Measurements from ENCODE around the gene ZCCHC10.

ZCCHC10 gene

DNA sequence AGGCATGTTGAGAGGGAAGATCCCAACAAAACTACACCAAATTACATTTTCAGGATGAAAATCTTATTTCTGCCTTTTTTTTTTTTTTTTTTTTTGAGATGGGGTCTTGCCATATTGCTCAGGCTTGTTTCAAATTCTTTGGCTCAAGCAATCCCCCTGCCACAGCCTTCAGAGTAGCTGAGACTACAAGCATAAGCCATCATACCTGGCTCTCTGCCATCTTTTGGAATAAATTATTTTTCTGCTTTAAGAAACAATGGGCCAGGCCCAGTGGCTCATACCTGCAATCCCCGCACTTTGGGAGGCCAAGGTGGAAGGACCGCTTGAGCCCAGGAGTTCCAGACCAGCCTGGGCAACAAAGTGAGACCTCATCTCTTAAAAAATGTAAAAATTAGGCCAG, 77.2 kb downstream of the ZCCHC10 start:
- in situ Hi-C loops (cut with HindIII; ENCODE audit: low sequenced_read_pairs), result no loop called here
- DNase-seq (ENCODE audit: low read depth, low spot score), result no peak
- no peak overlapping the region for H3K4me3 ChIP-seq (ENCODE audit: low read depth, low read length)
- TF ChIP-seq, protein P1, sequence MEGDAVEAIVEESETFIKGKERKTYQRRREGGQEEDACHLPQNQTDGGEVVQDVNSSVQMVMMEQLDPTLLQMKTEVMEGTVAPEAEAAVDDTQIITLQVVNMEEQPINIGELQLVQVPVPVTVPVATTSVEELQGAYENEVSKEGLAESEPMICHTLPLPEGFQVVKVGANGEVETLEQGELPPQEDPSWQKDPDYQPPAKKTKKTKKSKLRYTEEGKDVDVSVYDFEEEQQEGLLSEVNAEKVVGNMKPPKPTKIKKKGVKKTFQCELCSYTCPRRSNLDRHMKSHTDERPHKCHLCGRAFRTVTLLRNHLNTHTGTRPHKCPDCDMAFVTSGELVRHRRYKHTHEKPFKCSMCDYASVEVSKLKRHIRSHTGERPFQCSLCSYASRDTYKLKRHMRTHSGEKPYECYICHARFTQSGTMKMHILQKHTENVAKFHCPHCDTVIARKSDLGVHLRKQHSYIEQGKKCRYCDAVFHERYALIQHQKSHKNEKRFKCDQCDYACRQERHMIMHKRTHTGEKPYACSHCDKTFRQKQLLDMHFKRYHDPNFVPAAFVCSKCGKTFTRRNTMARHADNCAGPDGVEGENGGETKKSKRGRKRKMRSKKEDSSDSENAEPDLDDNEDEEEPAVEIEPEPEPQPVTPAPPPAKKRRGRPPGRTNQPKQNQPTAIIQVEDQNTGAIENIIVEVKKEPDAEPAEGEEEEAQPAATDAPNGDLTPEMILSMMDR (IDR thresholded peaks at IDR 0.05; ENCODE audit: low read depth, low read length), result no peak

DNA sequence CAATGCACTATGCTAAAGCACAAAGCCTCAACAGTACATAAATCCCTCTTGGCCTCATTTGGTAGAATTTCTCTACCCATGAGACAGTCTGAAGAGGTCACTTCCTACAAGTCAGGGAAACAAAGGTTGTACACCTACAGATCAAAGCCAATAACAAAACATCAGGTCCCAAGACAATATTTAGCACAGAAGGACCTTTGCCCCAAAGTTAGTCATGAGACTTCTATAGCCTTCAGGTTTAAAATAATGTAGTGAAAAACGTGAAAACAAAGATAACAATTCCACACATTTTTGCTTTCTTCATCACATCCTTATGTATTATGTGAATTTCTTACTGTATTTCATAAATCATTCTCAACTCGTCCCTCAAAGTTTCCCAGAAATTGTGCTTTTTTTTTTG, 78.7 kb downstream of the ZCCHC10 start:
- in situ Hi-C loops (cut with HindIII; ENCODE audit: low sequenced_read_pairs), result no loop called here
- DNase-seq (ENCODE audit: low read depth, low spot score), result peak; percentile 46
- H3K4me3 ChIP-seq (ENCODE audit: low read depth, low read length), result no peak overlapping the region
- TF ChIP-seq, protein P1 (IDR thresholded peaks at IDR 0.05; ENCODE audit: low read depth, low read length), result no peak

Measured in astrocyte of the spinal cord (primary cell).